ENCODE data around the gene TGM5. TPM values are rescaled to one million over a fixed set of nuclear protein-coding genes. Genes with fewer than 3 reads are reported as not detected.

The TGM5 gene
- total and polyA plus RNA-seq, 2 donors (not counting 3 experiments of a cell fraction or from before 2014, with no cell fraction given), result not detected

DNA sequence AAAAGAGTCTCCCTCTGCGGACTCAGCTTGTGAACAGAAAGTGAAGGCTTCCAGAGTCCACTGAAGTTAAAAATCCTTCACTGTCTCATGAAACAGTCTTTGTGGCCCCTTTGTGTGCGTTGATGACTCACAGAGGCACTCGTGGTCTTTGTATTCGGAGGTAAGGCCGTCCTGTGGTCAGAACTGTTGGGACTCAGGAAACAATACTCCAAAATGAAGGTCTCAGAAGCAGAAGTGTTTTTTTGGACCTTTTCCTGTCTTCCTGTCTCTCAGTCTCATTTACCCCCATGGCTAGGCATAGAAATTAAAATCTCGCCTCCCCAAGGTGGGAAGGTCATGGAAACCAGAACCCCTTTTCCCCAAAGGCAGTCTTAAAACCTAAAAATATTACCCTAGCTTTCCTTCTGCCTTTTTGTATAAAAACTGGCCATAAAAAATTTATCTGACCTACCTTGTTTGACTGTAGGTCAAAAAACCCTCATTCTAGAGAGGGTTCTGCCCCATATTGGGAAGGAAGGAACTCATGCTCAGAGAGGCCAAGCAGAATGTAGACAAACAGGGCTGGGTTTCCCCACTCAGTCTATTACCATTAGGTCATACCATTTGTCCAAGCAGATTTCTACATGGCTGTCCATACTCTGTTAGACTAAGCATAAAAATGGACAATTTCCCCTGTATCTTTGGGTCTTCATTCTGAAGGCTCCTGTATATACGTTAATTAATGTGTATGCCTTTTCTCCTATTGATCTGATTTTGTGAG lies 26.8 kb downstream of the TGM5 start:
- Histone ChIP-seq H3K9me3 (replicated peaks; ENCODE audit: control insufficient read depth, insufficient read depth, low read length) (no peaks in the 10 kb centered on the region), H3K4me2 (ENCODE audit: insufficient read depth, low read length) (no peak overlapping the region), H3K9me1 (replicated peaks; ENCODE audit: control insufficient read depth, extremely low read depth, insufficient read depth, low read length) (no peaks in the 10 kb centered on the region), H3K4me3 (replicated peaks in 1 of 3; ENCODE audit: insufficient read depth in 1 of 3, low read depth in 1 of 3, low read length in 3 of 3) (no peak overlapping the region), H3K27ac (ENCODE audit: insufficient read depth, low read depth, low read length) (no peak overlapping the region), H2AFZ (ENCODE audit: low read depth, low read length) (no peak overlapping the region), H3K79me2 (ENCODE audit: control insufficient read depth, insufficient read depth, low read length) (no peaks in the 10 kb centered on the region), H3K36me3 (ENCODE audit: control insufficient read depth in 2 of 2, extremely low read depth in 1 of 2, insufficient read depth in 2 of 2, low read length in 2 of 2) (no peaks in the 10 kb centered on the region), H3K4me1 (ENCODE audit: control insufficient read depth, extremely low read depth, insufficient read depth, low read length) (no peaks in the 10 kb centered on the region), H4K20me1 (replicated peaks; ENCODE audit: control insufficient read depth, extremely low read depth, insufficient read depth, low read length) (no peaks in the 10 kb centered on the region), H3K27me3 (ENCODE audit: control insufficient read depth in 2 of 2, insufficient read depth in 2 of 2, low read length in 2 of 2) (peaks cover 2 to 5% of the 10 kb centered on the region in 2 experiments), H3K9ac (replicated peaks; ENCODE audit: extremely low read depth, insufficient read depth, low read length) (no peak overlapping the region)
- ChIA-PET POLR2A (no interaction called here), CTCF (interaction anchor here (1.1 to 3.2 kb wide), 2 partner anchors 14 to 46 kb away, joined by 4 to 18 read pairs; no protein-coding TSS in a partner anchor)
- dilution Hi-C loops (cut with MboI; ENCODE audit: extremely low pct_ligation_motif_present, low sequenced_read_pairs), result no loop called here
- no peak for FAIRE-seq
- TF ChIP-seq POLR2A (IDR thresholded peaks at IDR 0.05; ENCODE audit: low read depth, low read length) (no peak), FOS (IDR thresholded peaks at IDR 0.05; ENCODE audit: borderline replicate concordance, insufficient read depth, low read length) (no peak)
- intact Hi-C loops (cut with micrococcal nuclease), result no loop called here
- DNase-seq (ENCODE audit: low read depth, low spot score), result no peak
- no TSS peak for BruUV-seq (replicated peaks)

DNA sequence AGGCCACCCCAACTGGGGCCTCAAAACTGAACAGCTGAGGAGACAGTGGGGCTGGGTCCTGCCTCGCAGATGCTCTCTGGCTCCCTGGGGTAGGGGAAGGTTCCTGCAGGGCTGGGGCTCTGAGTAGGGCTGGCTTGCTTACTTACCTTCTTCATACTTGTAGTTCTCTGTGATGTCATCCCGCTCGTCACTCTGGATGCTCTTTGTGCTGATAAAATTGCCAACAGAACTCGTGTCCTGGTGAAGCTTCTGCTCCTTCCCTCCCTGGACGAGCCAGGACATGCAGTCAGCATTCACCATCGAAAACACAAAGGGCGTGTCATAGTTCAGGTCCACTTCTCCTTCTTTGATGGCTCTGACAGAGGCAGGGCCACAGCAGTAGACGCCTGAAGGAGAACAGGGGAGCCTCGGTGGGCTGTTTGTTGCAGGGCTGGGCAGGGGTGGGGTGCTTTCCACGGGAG lies 28.0 kb downstream of the TGM5 start:
- ChIA-PET CTCF (interaction anchor here (1.1 kb wide), 2 partner anchors 9 to 47 kb away, joined by 3 to 4 read pairs; no protein-coding TSS in a partner anchor), POLR2A (no interaction called here)
- no peaks in the 10 kb centered on the region for H3K4me1 ChIP-seq (ENCODE audit: control insufficient read depth, extremely low read depth, insufficient read depth, low read length)
- no peaks in the 10 kb centered on the region for H3K9me1 ChIP-seq (replicated peaks; ENCODE audit: control insufficient read depth, extremely low read depth, insufficient read depth, low read length)
- H4K20me1 ChIP-seq (replicated peaks; ENCODE audit: control insufficient read depth, extremely low read depth, insufficient read depth, low read length), result no peaks in the 10 kb centered on the region
- no peaks in the 10 kb centered on the region for H3K36me3 ChIP-seq (ENCODE audit: control insufficient read depth in 2 of 2, extremely low read depth in 1 of 2, insufficient read depth in 2 of 2, low read length in 2 of 2)
- BruUV-seq (replicated peaks), result no TSS peak
- no peaks in the 10 kb centered on the region for H3K79me2 ChIP-seq (ENCODE audit: control insufficient read depth, insufficient read depth, low read length)
- FAIRE-seq (no peak), DNase-seq (ENCODE audit: low read depth, low spot score) (no peak)
- H3K9me3 ChIP-seq (replicated peaks; ENCODE audit: control insufficient read depth, insufficient read depth, low read length), result no peaks in the 10 kb centered on the region
- dilution Hi-C loops (cut with MboI; ENCODE audit: extremely low pct_ligation_motif_present, low sequenced_read_pairs), result no loop called here
- no peak for TF ChIP-seq POLR2AphosphoS5 (IDR thresholded peaks at IDR 0.05; ENCODE audit: insufficient read depth, low read depth, low read length)
- TF ChIP-seq, protein P1, sequence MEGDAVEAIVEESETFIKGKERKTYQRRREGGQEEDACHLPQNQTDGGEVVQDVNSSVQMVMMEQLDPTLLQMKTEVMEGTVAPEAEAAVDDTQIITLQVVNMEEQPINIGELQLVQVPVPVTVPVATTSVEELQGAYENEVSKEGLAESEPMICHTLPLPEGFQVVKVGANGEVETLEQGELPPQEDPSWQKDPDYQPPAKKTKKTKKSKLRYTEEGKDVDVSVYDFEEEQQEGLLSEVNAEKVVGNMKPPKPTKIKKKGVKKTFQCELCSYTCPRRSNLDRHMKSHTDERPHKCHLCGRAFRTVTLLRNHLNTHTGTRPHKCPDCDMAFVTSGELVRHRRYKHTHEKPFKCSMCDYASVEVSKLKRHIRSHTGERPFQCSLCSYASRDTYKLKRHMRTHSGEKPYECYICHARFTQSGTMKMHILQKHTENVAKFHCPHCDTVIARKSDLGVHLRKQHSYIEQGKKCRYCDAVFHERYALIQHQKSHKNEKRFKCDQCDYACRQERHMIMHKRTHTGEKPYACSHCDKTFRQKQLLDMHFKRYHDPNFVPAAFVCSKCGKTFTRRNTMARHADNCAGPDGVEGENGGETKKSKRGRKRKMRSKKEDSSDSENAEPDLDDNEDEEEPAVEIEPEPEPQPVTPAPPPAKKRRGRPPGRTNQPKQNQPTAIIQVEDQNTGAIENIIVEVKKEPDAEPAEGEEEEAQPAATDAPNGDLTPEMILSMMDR (IDR thresholded peaks at IDR 0.05; ENCODE audit: extremely low read depth in 1 of 2, insufficient read depth in 1 of 2, low read depth in 1 of 2, low read length in 2 of 2), result no peak
- TF ChIP-seq, protein P2, sequence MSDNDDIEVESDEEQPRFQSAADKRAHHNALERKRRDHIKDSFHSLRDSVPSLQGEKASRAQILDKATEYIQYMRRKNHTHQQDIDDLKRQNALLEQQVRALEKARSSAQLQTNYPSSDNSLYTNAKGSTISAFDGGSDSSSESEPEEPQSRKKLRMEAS (IDR thresholded peaks at IDR 0.05; ENCODE audit: insufficient read depth, insufficient read length), result no peak
- TF ChIP-seq POLR2A (IDR thresholded peaks at IDR 0.05; ENCODE audit: low read depth, low read length), result no peak
- TF ChIP-seq GATA2 (IDR thresholded peaks at IDR 0.05; ENCODE audit: insufficient read depth, insufficient read length, low read depth, low read length), result no peak
- TF ChIP-seq EZH2 (IDR thresholded peaks at IDR 0.05; ENCODE audit: borderline replicate concordance, low read depth, low read length, severe bottlenecking), result no peak
- TF ChIP-seq MYC (IDR thresholded peaks at IDR 0.05; ENCODE audit: low read depth, low read length), result no peak
- TF ChIP-seq JUN (IDR thresholded peaks at IDR 0.05; ENCODE audit: borderline replicate concordance, insufficient read depth, insufficient read length, low read depth), result no peak
- TF ChIP-seq FOS (IDR thresholded peaks at IDR 0.05; ENCODE audit: borderline replicate concordance, insufficient read depth, low read length), result no peak
- peaks cover 0 to 5% of the 10 kb centered on the region in 2 experiments for H3K27me3 ChIP-seq (ENCODE audit: control insufficient read depth in 2 of 2, insufficient read depth in 2 of 2, low read length in 2 of 2)
- intact Hi-C loops (cut with micrococcal nuclease), result no loop called here
- no peak overlapping the region for H3K9ac ChIP-seq (replicated peaks; ENCODE audit: extremely low read depth, insufficient read depth, low read length)
- H3K4me2 ChIP-seq (ENCODE audit: insufficient read depth, low read length), result no peak overlapping the region
- no peak overlapping the region for H2AFZ ChIP-seq (ENCODE audit: low read depth, low read length)
- H3K4me3 ChIP-seq (replicated peaks in 1 of 3; ENCODE audit: insufficient read depth in 1 of 3, low read depth in 1 of 3, low read length in 3 of 3), result no peak overlapping the region
- no peak overlapping the region for H3K27ac ChIP-seq (ENCODE audit: insufficient read depth, low read depth, low read length)
